DOHH2 (cell line): ENCODE data around the gene SIGLEC9.

Experiments
- H3F3A ChIP-seq: fragments of 200-600 bp; sonication (generic), shearing (Covaris generic); 2 replicates; pipeline ENCODE4 v1.6.0; 2016; ENCODE audit warnings: antibody characterized with exemption, mild to moderate bottlenecking; ENCODE audit not compliant: control insufficient read depth, insufficient read depth
- H3K27ac ChIP-seq: fragments of 200-600 bp; sonication (generic); 2 replicates; pipeline ENCODE4 v1.5.1; 2014; ENCODE audit warnings: low read depth, mild to moderate bottlenecking, low read length, moderate library complexity
- H3K27me3 ChIP-seq: fragments of 200-600 bp; sonication (generic); 2 replicates; pipeline ENCODE4 v1.6.1; 2014; ENCODE audit warnings: mild to moderate bottlenecking, low read length, mixed read lengths; ENCODE audit not compliant: control insufficient read depth
- H3K36me3 ChIP-seq: fragments of 200-600 bp; sonication (generic); 2 replicates; pipeline ENCODE4 v1.6.1; 2014; ENCODE audit warnings: mild to moderate bottlenecking, low read length, moderate library complexity, mixed read lengths; ENCODE audit not compliant: control insufficient read depth
- H3K4me1 ChIP-seq: fragments of 200-600 bp; sonication (generic); 2 replicates; pipeline ENCODE4 v1.6.1; 2014; ENCODE audit warnings: mild to moderate bottlenecking, low read length, mixed read lengths; ENCODE audit not compliant: control insufficient read depth
- H3K4me2 ChIP-seq: fragments of 200-600 bp; sonication (generic); 2 replicates; pipeline ENCODE4 v1.6.0; 2014; ENCODE audit warnings: mild to moderate bottlenecking, low read length, moderate library complexity
- H3K4me3 ChIP-seq: fragments of 200-600 bp; sonication (generic); 2 replicates; pipeline ENCODE4 v1.5.1; 2014; ENCODE audit warnings: mild to moderate bottlenecking, low read length, mixed read lengths
- H3K79me2 ChIP-seq: fragments of 200-600 bp; sonication (generic); 2 replicates; pipeline ENCODE4 v1.6.1; 2014; ENCODE audit warnings: mild to moderate bottlenecking, low read length, mixed read lengths; ENCODE audit not compliant: control insufficient read depth
- H3K9me2 ChIP-seq: fragments of 200-600 bp; sonication (generic); replicated peaks from 2 replicates; pipeline ENCODE4 v1.6.1; 2014; ENCODE audit warnings: mild to moderate bottlenecking, low read length, mixed read lengths; ENCODE audit not compliant: control insufficient read depth
- H3K9me3 ChIP-seq: fragments of 200-600 bp; sonication (generic); 2 replicates; pipeline ENCODE4 v1.6.1; 2014; ENCODE audit warnings: antibody characterized with exemption, low read length, mixed read lengths; ENCODE audit not compliant: control insufficient read depth, insufficient read depth
- H4K20me1 ChIP-seq: fragments of 200-600 bp; sonication (generic); 2 replicates; pipeline ENCODE4 v1.6.0; 2014; ENCODE audit warnings: low read depth, mild to moderate bottlenecking, antibody characterized with exemption, low read length, moderate library complexity; ENCODE audit not compliant: control insufficient read depth, insufficient read depth
- EZH2phosphoT487 ChIP-seq: fragments of 200-600 bp; sonication (generic); IDR thresholded peaks from 2 replicates; pipeline ENCODE4 v1.6.1; 2017; ENCODE audit warnings: borderline replicate concordance, mild to moderate bottlenecking, antibody characterized with exemption, low read length, moderate library complexity, mixed read lengths
- TF ChIP-seq, protein P1 (sequence below): fragments of 200-600 bp; sonication (generic); IDR thresholded peaks from one replicate; pipeline ENCODE4 v1.5.1; 2014; ENCODE audit warnings: antibody characterized with exemption, mild to moderate bottlenecking, low read depth, low read length; ENCODE audit not compliant: poor library complexity, severe bottlenecking

Gene SIGLEC9

DNA sequence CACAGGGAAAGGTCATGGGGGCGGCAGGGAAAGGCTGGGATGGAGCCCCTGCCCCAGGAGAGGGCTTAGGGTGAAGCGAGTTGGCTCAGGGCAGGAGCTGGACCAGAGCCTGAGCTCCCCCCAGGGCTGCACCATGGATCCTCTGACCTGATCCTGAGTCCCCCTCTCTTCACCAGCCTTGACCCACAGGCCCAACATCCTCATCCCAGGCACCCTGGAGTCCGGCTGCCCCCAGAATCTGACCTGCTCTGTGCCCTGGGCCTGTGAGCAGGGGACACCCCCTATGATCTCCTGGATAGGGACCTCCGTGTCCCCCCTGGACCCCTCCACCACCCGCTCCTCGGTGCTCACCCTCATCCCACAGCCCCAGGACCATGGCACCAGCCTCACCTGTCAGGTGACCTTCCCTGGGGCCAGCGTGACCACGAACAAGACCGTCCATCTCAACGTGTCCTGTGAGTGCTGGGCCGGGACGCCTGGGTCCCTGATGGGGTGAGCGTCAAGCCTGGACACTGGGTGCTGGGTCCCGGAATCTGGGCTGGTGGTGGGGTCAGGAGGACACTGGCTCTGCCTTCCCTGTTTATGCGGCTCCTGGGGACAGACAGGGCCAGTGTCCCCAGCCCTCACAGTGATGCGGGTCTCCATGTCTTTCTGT lies 842 bp downstream of the SIGLEC9 start:
- Histone ChIP-seq H3K27me3 (no peaks in the 10 kb centered on the region), H3F3A (peaks cover 25% of the 10 kb centered on the region), H3K36me3 (no peaks in the 10 kb centered on the region), H3K27ac (no peak overlapping the region), H3K4me1 (peaks cover 82% of the 10 kb centered on the region), H3K4me3 (no peak overlapping the region), H3K79me2 (no peaks in the 10 kb centered on the region), H3K9me2 (no peaks in the 10 kb centered on the region), H3K4me2 (no peak overlapping the region), H4K20me1 (no peaks in the 10 kb centered on the region), H3K9me3 (no peaks in the 10 kb centered on the region)
- TF ChIP-seq EZH2phosphoT487: no peak
- TF ChIP-seq, protein P1, sequence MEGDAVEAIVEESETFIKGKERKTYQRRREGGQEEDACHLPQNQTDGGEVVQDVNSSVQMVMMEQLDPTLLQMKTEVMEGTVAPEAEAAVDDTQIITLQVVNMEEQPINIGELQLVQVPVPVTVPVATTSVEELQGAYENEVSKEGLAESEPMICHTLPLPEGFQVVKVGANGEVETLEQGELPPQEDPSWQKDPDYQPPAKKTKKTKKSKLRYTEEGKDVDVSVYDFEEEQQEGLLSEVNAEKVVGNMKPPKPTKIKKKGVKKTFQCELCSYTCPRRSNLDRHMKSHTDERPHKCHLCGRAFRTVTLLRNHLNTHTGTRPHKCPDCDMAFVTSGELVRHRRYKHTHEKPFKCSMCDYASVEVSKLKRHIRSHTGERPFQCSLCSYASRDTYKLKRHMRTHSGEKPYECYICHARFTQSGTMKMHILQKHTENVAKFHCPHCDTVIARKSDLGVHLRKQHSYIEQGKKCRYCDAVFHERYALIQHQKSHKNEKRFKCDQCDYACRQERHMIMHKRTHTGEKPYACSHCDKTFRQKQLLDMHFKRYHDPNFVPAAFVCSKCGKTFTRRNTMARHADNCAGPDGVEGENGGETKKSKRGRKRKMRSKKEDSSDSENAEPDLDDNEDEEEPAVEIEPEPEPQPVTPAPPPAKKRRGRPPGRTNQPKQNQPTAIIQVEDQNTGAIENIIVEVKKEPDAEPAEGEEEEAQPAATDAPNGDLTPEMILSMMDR: no peak

DNA sequence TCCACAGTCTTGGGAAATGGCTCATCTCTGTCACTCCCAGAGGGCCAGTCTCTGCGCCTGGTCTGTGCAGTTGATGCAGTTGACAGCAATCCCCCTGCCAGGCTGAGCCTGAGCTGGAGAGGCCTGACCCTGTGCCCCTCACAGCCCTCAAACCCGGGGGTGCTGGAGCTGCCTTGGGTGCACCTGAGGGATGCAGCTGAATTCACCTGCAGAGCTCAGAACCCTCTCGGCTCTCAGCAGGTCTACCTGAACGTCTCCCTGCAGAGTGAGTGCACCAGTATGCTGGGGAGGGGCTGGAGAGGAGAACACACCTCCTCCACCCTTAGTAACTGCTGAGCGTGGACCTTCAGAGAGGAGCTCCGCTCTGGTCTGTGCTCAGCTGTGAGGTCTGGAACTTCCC lies 2.3 kb downstream of the SIGLEC9 start:
- Histone ChIP-seq H3K4me1 (peaks cover 82% of the 10 kb centered on the region), H3K4me2 (peak overlapping the region; percentile 81), H3K79me2 (no peaks in the 10 kb centered on the region), H3F3A (peaks cover 25% of the 10 kb centered on the region), H3K9me3 (no peaks in the 10 kb centered on the region), H3K4me3 (peak overlapping the region; percentile 29), H3K27me3 (no peaks in the 10 kb centered on the region), H4K20me1 (no peaks in the 10 kb centered on the region), H3K36me3 (no peaks in the 10 kb centered on the region), H3K27ac (peak overlapping the region; percentile 88), H3K9me2 (no peaks in the 10 kb centered on the region)
- TF ChIP-seq, protein P1: no peak
- TF ChIP-seq EZH2phosphoT487: no peak

DNA sequence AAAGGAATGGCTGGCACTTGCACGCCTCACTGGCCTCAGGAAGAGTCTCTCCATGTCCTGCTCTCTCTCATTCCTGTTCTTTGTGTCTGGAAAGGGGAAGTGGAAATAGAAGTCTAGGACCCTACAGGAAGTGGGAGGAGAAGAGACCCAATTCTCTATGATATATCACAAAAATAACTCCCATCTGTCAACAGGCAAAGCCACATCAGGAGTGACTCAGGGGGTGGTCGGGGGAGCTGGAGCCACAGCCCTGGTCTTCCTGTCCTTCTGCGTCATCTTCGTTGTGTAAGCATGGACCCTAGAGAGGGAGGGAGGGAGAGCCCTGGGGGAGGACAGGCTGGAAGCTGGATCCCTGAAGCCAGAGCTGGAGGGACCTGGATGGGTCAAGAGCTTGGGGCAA lies 3.0 kb downstream of the SIGLEC9 start:
- Histone ChIP-seq H3K9me3 (no peaks in the 10 kb centered on the region), H3K36me3 (no peaks in the 10 kb centered on the region), H3K9me2 (no peaks in the 10 kb centered on the region), H3F3A (peaks cover 25% of the 10 kb centered on the region), H3K4me3 (peak overlapping the region; percentile 69), H3K27ac (peak overlapping the region; percentile 88), H3K4me1 (peaks cover 78% of the 10 kb centered on the region), H3K4me2 (peak overlapping the region; percentile 81), H4K20me1 (no peaks in the 10 kb centered on the region), H3K27me3 (no peaks in the 10 kb centered on the region), H3K79me2 (no peaks in the 10 kb centered on the region)
- no peak for TF ChIP-seq EZH2phosphoT487
- TF ChIP-seq, protein P1: no peak
